GM12878 (cell line): ENCODE data around the gene MEAF6. TPM values are rescaled to one million over a fixed set of nuclear protein-coding genes. Genes with fewer than 3 reads are reported as not detected.

Experiments
- ATAC-seq: fragments of 200-7000 bp; cut with Tn5 transposase; 3 replicates; pipeline ENCODE4 v1.9.1; 2020; ENCODE audit warnings: mild to moderate bottlenecking, moderate library complexity
- BruUV-seq: library from RNA; stranded (reverse); fragments of 400-500 nt; replicated peaks from 2 replicates; lab custom pipeline; 2021; lab: Mats Ljungman, UMichigan
- CTCF ChIA-PET: fragments of 300-600 bp; sonication (Branson Sonifier 250); formaldehyde crosslinking; extraction: SDS; loops from one replicate; lab custom pipeline; 2021; ENCODE audit warnings: inconsistent platforms; lab: Yijun Ruan, JAX
- POLR2A ChIA-PET: fragments of 350-600 bp; formaldehyde crosslinking; extraction: SDS; loops from one replicate; lab custom pipeline; 2021; ENCODE audit warnings: inconsistent platforms; lab: Charles Lee
- RAD21 ChIA-PET: fragments of 300-600 bp; sonication (Branson Sonifier 250); formaldehyde crosslinking; loops from one replicate; lab custom pipeline; 2023; ENCODE audit warnings: antibody characterized with exemption; ENCODE audit not compliant: unreplicated experiment; lab: Charles Lee
- SMC1A ChIA-PET: fragments of 300-600 bp; sonication (Branson Sonifier 250); formaldehyde crosslinking; loops from one replicate; lab custom pipeline; 2023; ENCODE audit not compliant: unreplicated experiment, uncharacterized antibody; lab: Charles Lee
- DNase-seq: peaks from one replicate; pipeline ENCODE4 v3.0.0-alpha.2; 2011; ENCODE audit warnings: low read depth, low spot score
- FAIRE-seq: peaks from 3 replicates; lab custom pipeline; 2011; peaks lifted over from hg19 to GRCh38; lab: Jason Lieb, UNC
- H2AFZ ChIP-seq: 2 replicates; pipeline ENCODE4 v1.6.0; 2011; ENCODE audit warnings: low read depth, low read length, control low read depth; ENCODE audit not compliant: control insufficient read depth
- H3K27ac ChIP-seq: 2 replicates; pipeline ENCODE4 v1.5.1; 2011; ENCODE audit warnings: control low read depth; ENCODE audit not compliant: control insufficient read depth, insufficient read depth
- H3K27me3 ChIP-seq, 2 experiments: replicated peaks in 1 of 2; 2 replicates each; pipeline versions ENCODE4 v1.6.0 to v1.6.1; 2011; ENCODE audit warnings: low read length in 1 of 2; ENCODE audit not compliant: control insufficient read depth in 2 of 2, insufficient read depth in 2 of 2
- H3K36me3 ChIP-seq, 2 experiments: 2 replicates each; pipeline ENCODE4 v1.5.1; 2011; ENCODE audit warnings: low read length in 1 of 2; ENCODE audit not compliant: control insufficient read depth in 2 of 2, insufficient read depth in 2 of 2
- H3K4me1 ChIP-seq: 2 replicates; pipeline ENCODE4 v1.6.1; 2011; ENCODE audit warnings: mild to moderate bottlenecking, low read length, moderate library complexity, mixed read lengths; ENCODE audit not compliant: control insufficient read depth, insufficient read depth
- H3K4me2 ChIP-seq: 2 replicates; pipeline ENCODE4 v1.6.0; 2011; ENCODE audit warnings: control low read depth; ENCODE audit not compliant: control insufficient read depth, insufficient read depth
- H3K4me3 ChIP-seq: fragments of 200-600 bp; sonication (generic); 2 replicates; pipeline ENCODE4 v1.5.1; 2016
- H3K79me2 ChIP-seq: 2 replicates; pipeline ENCODE4 v1.6.0; 2011; ENCODE audit warnings: low read length; ENCODE audit not compliant: control insufficient read depth, insufficient read depth
- H3K9ac ChIP-seq: 2 replicates; pipeline ENCODE4 v1.8.0; 2011; ENCODE audit warnings: low read length, control low read depth, mixed read lengths; ENCODE audit not compliant: control insufficient read depth, insufficient read depth
- H3K9me3 ChIP-seq: replicated peaks from 3 replicates; pipeline ENCODE4 v1.5.1; 2011; ENCODE audit warnings: mild to moderate bottlenecking, low read length; ENCODE audit not compliant: control insufficient read depth, insufficient read depth
- H4K20me1 ChIP-seq: 2 replicates; pipeline ENCODE4 v1.6.0; 2011; ENCODE audit not compliant: control insufficient read depth, insufficient read depth
- BCL11A ChIP-seq: IDR thresholded peaks from 2 replicates; pipeline ENCODE4 v1.6.1; 2011; ENCODE audit warnings: low read depth, low read length
- CHD1 ChIP-seq: IDR thresholded peaks from 2 replicates; pipeline ENCODE4 v1.6.1; 2012; ENCODE audit warnings: low read depth, low read length, improper control_type of control experiment
- CHD4 ChIP-seq: fragments of 200-600 bp; sonication (generic); IDR thresholded peaks from 2 replicates; pipeline ENCODE4 v1.6.1; 2016; ENCODE audit warnings: mild to moderate bottlenecking
- ESRRA ChIP-seq: IDR thresholded peaks from 2 replicates; pipeline ENCODE4 v1.6.1; 2012; ENCODE audit warnings: mild to moderate bottlenecking, low read length, improper control_type of control experiment
- HDAC6 ChIP-seq: fragments of 200-600 bp; sonication (generic); IDR thresholded peaks from one replicate; pipeline ENCODE4 v1.8.0; 2017; ENCODE audit warnings: antibody characterized with exemption; ENCODE audit not compliant: unreplicated experiment
- MTA3 ChIP-seq: IDR thresholded peaks from 2 replicates; pipeline ENCODE4 v1.6.1; 2012; ENCODE audit warnings: low read length, inconsistent platforms, borderline replicate concordance
- MXI1 ChIP-seq: fragments of 150-350 bp; IDR thresholded peaks from 2 replicates; pipeline ENCODE4 v1.6.1; 2011; ENCODE audit warnings: low read depth, mild to moderate bottlenecking, inconsistent platforms, low read length, improper control_type of control experiment
- NBN ChIP-seq: fragments of 450-650 bp; IDR thresholded peaks from 2 replicates; pipeline ENCODE4 v1.6.1; 2016
- TBL1XR1 ChIP-seq: IDR thresholded peaks from 2 replicates; pipeline ENCODE4 v1.6.1; 2012; ENCODE audit warnings: low read depth, low read length, improper control_type of control experiment
- WGBS: methylation state at CpG from one replicate; pipeline ENCODE4 v1.1.6; 2016; ENCODE audit warnings: low lambda C conversion rate; ENCODE audit not compliant: insufficient replicate concordance, insufficient coverage; ENCODE audit errors: missing lambda C conversion rate; 5-methylcytosine and 5-hydroxymethylcytosine counted together
- in situ Hi-C: fragments of 300-500 bp; cut with MboI; formaldehyde crosslinking; loops from 9 replicates; pipeline ENCODE4 v1.14.3; 2018; ENCODE audit warnings: mixed read lengths
- intact Hi-C: fragments of 100-400 bp; cut with micrococcal nuclease; formaldehyde crosslinking; loops from one replicate; pipeline ENCODE4 v1.14.2; 2022; ENCODE audit not compliant: unreplicated experiment
- polyA plus RNA-seq, 11 experiments: library from polyadenylated mRNA; depleted of rRNA in 4 of 11; unstranded in 6 of 11; stranded (reverse) in 5 of 11; fragments of >200 nt; fragmentation: Nextera tagmentation in 4 of 11; fragmentation: Illumina TruSeq in 1 of 11; extraction: Ambion mirVana in 4 of 11; extraction: Trizol in 1 of 11; gene quantifications; 1 replicate in 1 of 11; 2 replicates in 10 of 11; pipeline versions ENCODE4 v1.2.1 to v1.2.3, GENCODE V29; 2011 to 2016; ENCODE audit warnings: inconsistent platforms in 2 of 11, missing spikeins in 2 of 11, low read depth in 1 of 11
- total RNA-seq, 4 experiments: library from RNA; depleted of rRNA in 3 of 4; stranded (reverse); fragments of >200 nt in 3 of 4; fragmentation: Illumina TruSeq in 1 of 4; extraction: Trizol in 1 of 4; gene quantifications; 2 replicates each; pipeline versions ENCODE4 v1.2.1 to v1.2.3, GENCODE V29; 2013 to 2021
- TF ChIP-seq, protein P1 (sequence below): IDR thresholded peaks from 2 replicates; pipeline ENCODE4 v1.6.1; 2012; ENCODE audit warnings: low read depth, low read length, improper control_type of control experiment
- TF ChIP-seq, protein P2 (sequence below): fragments of 450-650 bp; IDR thresholded peaks from 2 replicates; pipeline ENCODE4 v1.6.1; 2016; ENCODE audit warnings: mild to moderate bottlenecking, moderate library complexity, borderline replicate concordance
- TF ChIP-seq, protein P3 (sequence below): IDR thresholded peaks from 2 replicates; pipeline ENCODE4 v1.6.1; 2012; ENCODE audit warnings: low read length, inconsistent platforms
- TF ChIP-seq, protein P4 (sequence below): IDR thresholded peaks from 2 replicates; pipeline ENCODE4 v1.6.1; 2012; ENCODE audit warnings: mild to moderate bottlenecking, low read depth, low read length

Gene MEAF6
- total and polyA plus RNA-seq, 10 of the 15 experiments (the other 5 are each of a cell fraction or from before 2014, with no cell fraction given): 30.8 to 75.0 (median 58.1) TPM

DNA sequence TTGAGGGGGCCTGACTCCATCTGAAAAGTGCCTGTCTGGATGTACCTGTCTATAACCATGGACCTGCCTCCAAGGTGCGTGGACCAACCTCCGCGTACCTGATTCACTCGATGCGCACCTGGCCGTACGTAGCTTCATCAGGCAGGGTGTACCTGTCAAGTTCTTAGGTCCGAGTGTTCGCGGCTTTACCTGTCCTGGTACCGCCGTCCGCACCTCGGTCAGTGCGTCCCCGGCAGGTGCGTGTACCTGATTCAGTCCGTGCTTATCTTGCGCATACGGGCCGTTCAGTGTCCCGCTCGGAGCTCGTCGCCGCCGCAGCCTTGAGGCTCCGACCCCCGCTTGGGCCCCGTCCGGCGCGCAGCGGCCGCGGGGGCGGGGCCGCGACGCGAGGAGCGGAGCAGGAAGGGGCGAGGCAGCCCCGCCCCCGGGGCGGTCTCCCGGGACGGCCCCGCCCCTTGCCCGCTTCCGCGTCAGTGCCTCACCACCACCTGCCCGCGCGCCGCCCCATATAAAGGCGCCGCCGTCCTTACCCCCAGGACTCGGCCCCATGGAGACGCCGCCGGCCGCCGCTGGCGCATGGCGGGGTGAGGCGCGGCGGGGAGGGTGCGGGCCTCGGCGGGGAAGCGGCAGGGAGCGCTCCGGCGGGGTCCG lies 40.4 kb downstream of the MEAF6 start, which contains the start of gene ZC3H12A:
TSS of gene ZC3H12A (plus strand) at position 535 of the 651 bp plus-strand sequence. CDS start 917 bp downstream, outside the sequence.
- ChIA-PET SMC1A (interaction anchor here (0.9 to 3.6 kb wide), 3 partner anchors 9 to 21 kb away, joined by 3 to 23 read pairs (median 4); no protein-coding TSS in a partner anchor), RAD21 (interaction anchor here (1.2 to 10.4 kb wide), 3 partner anchors 12 to 40 kb away, joined by 4 to 82 read pairs (median 13); partner anchors contain the start of gene MEAF6), POLR2A (interaction anchor here (0.6 to 4.5 kb wide), 9 partner anchors 9 to 1349 kb away, joined by 3 to 35 read pairs (median 6); partner anchors contain the start of genes MEAF6 and SNIP1), CTCF (interaction anchor here (1.4 to 7.8 kb wide), 4 partner anchors 15 to 24 kb away, joined by 4 to 127 read pairs (median 25); no protein-coding TSS in a partner anchor)
- Histone ChIP-seq H3K27me3 (no peaks in the 10 kb centered on the region), H3K4me2 (peak within 1 kb of the TSS; percentile 99), H3K9ac (peak within 1 kb of the TSS; percentile 94), H3K79me2 (peaks cover 48% of the 10 kb centered on the region), H4K20me1 (no peaks in the 10 kb centered on the region; the same call in 1 of the 2 replicates), H2AFZ (peak within 1 kb of the TSS; percentile 93), H3K4me3 (peak within 1 kb of the TSS; percentile 99), H3K36me3 (peaks cover 2 to 11% of the 10 kb centered on the region in 2 experiments), H3K9me3 (no peaks in the 10 kb centered on the region), H3K27ac (peak within 1 kb of the TSS; percentile 99), H3K4me1 (peaks cover 20% of the 10 kb centered on the region)
- FAIRE-seq (no peak), DNase-seq (peak; percentile 57), ATAC-seq (peak; percentile 65)
- WGBS: under 1% methylated on average over 66 of the region's 78 CpGs
- BruUV-seq: no TSS peak
- intact Hi-C loops (loop anchor here (5.0 kb wide), 3 partner anchors 123 to 218 kb away; partner anchors contain the start of genes CDCA8 and GNL2), in situ Hi-C loops (no loop called here)
- TF ChIP-seq MTA3: no peak
- TF ChIP-seq, protein P1, sequence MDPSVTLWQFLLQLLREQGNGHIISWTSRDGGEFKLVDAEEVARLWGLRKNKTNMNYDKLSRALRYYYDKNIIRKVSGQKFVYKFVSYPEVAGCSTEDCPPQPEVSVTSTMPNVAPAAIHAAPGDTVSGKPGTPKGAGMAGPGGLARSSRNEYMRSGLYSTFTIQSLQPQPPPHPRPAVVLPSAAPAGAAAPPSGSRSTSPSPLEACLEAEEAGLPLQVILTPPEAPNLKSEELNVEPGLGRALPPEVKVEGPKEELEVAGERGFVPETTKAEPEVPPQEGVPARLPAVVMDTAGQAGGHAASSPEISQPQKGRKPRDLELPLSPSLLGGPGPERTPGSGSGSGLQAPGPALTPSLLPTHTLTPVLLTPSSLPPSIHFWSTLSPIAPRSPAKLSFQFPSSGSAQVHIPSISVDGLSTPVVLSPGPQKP: no peak
- peak; percentile 75 for TF ChIP-seq MXI1
- TF ChIP-seq, protein P2, sequence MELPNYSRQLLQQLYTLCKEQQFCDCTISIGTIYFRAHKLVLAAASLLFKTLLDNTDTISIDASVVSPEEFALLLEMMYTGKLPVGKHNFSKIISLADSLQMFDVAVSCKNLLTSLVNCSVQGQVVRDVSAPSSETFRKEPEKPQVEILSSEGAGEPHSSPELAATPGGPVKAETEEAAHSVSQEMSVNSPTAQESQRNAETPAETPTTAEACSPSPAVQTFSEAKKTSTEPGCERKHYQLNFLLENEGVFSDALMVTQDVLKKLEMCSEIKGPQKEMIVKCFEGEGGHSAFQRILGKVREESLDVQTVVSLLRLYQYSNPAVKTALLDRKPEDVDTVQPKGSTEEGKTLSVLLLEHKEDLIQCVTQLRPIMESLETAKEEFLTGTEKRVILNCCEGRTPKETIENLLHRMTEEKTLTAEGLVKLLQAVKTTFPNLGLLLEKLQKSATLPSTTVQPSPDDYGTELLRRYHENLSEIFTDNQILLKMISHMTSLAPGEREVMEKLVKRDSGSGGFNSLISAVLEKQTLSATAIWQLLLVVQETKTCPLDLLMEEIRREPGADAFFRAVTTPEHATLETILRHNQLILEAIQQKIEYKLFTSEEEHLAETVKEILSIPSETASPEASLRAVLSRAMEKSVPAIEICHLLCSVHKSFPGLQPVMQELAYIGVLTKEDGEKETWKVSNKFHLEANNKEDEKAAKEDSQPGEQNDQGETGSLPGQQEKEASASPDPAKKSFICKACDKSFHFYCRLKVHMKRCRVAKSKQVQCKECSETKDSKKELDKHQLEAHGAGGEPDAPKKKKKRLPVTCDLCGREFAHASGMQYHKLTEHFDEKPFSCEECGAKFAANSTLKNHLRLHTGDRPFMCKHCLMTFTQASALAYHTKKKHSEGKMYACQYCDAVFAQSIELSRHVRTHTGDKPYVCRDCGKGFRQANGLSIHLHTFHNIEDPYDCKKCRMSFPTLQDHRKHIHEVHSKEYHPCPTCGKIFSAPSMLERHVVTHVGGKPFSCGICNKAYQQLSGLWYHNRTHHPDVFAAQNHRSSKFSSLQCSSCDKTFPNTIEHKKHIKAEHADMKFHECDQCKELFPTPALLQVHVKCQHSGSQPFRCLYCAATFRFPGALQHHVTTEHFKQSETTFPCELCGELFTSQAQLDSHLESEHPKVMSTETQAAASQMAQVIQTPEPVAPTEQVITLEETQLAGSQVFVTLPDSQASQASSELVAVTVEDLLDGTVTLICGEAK: no peak
- TF ChIP-seq, protein P3, sequence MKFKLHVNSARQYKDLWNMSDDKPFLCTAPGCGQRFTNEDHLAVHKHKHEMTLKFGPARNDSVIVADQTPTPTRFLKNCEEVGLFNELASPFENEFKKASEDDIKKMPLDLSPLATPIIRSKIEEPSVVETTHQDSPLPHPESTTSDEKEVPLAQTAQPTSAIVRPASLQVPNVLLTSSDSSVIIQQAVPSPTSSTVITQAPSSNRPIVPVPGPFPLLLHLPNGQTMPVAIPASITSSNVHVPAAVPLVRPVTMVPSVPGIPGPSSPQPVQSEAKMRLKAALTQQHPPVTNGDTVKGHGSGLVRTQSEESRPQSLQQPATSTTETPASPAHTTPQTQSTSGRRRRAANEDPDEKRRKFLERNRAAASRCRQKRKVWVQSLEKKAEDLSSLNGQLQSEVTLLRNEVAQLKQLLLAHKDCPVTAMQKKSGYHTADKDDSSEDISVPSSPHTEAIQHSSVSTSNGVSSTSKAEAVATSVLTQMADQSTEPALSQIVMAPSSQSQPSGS: no peak
- no peak for TF ChIP-seq TBL1XR1
- 0 out of 2 replicates have a peak, but pooled peaks have one; percentile 13 for TF ChIP-seq NBN
- no peak for TF ChIP-seq CHD4
- no peak for TF ChIP-seq ESRRA
- TF ChIP-seq HDAC6: peak; percentile 72
- TF ChIP-seq, protein P4, sequence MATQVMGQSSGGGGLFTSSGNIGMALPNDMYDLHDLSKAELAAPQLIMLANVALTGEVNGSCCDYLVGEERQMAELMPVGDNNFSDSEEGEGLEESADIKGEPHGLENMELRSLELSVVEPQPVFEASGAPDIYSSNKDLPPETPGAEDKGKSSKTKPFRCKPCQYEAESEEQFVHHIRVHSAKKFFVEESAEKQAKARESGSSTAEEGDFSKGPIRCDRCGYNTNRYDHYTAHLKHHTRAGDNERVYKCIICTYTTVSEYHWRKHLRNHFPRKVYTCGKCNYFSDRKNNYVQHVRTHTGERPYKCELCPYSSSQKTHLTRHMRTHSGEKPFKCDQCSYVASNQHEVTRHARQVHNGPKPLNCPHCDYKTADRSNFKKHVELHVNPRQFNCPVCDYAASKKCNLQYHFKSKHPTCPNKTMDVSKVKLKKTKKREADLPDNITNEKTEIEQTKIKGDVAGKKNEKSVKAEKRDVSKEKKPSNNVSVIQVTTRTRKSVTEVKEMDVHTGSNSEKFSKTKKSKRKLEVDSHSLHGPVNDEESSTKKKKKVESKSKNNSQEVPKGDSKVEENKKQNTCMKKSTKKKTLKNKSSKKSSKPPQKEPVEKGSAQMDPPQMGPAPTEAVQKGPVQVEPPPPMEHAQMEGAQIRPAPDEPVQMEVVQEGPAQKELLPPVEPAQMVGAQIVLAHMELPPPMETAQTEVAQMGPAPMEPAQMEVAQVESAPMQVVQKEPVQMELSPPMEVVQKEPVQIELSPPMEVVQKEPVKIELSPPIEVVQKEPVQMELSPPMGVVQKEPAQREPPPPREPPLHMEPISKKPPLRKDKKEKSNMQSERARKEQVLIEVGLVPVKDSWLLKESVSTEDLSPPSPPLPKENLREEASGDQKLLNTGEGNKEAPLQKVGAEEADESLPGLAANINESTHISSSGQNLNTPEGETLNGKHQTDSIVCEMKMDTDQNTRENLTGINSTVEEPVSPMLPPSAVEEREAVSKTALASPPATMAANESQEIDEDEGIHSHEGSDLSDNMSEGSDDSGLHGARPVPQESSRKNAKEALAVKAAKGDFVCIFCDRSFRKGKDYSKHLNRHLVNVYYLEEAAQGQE: no peak
- TF ChIP-seq CHD1: no peak
- TF ChIP-seq BCL11A: no peak
